ENCODE measurements around the gene PLD2.
"Not testable (repeated sequence)": the region's sequence is repeated elsewhere in the genome, so short reads cannot be mapped to it uniquely, and the experiment has no call there.

Gene PLD2

DNA sequence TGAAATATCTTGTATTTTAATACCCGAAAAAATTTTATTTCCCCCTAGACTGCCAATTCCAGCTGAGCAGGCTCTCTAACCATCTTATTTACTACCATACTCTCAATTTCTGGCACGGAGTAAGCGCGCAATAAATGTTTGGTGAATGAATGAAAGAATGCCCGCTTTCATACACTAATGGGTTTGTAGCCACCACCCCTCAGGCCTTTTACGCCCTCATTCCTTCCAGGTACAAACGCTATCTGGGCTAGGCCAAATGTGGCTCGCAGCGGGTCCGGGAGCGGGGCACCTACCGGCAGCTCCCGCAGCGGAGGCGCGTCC, 536 bp upstream of the PLD2 start:
- intact Hi-C loops (cut with micrococcal nuclease) = no loop called here
- no peaks in the 10 kb centered on the region for H3K9me3 Mint-ChIP-seq
- no peak overlapping the region for H3K27ac Mint-ChIP-seq
- H3K27me3 Mint-ChIP-seq = peaks cover 37% of the 10 kb centered on the region
- peaks cover 43% of the 10 kb centered on the region for H3K36me3 Mint-ChIP-seq (ENCODE audit: low read depth)
- H3K4me3 Mint-ChIP-seq = peak overlapping the region; percentile 67
- peaks cover 35% of the 10 kb centered on the region for H3K4me1 Mint-ChIP-seq (ENCODE audit: low read depth)

DNA sequence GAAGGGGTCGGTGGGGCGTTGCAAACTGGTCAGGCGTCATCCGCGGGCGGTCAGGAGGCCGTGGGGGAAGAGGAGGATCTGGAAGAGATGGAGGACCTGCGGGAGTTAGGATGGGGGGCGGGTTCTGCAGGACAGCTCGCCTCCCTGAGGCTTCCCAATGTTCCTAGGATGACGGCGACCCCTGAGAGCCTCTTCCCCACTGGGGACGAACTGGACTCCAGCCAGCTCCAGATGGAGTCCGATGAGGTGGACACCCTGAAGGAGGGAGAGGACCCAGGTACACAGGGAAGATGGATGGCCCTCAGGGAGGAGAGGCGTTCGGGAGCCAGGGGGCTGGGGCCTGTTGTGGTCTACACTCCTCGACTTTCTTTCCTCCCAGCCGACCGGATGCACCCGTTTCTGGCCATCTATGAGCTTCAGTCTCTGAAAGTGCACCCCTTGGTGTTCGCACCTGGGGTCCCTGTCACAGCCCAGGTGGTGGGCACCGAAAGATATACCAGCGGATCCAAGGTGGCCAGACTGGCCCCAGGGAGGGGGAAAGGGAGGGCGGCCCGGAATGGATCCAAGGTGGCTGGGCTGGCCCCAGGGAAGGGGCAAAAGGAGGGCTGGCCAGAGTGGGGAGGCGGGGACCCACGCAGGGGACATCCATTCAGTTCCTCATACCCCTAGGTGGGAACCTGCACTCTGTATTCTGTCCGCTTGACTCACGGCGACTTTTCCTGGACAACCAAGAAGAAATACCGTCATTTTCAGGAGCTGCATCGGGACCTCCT, 839 bp downstream of the PLD2 start:
- intact Hi-C loops (cut with micrococcal nuclease) = no loop called here
- no peaks in the 10 kb centered on the region for H3K9me3 Mint-ChIP-seq

DNA sequence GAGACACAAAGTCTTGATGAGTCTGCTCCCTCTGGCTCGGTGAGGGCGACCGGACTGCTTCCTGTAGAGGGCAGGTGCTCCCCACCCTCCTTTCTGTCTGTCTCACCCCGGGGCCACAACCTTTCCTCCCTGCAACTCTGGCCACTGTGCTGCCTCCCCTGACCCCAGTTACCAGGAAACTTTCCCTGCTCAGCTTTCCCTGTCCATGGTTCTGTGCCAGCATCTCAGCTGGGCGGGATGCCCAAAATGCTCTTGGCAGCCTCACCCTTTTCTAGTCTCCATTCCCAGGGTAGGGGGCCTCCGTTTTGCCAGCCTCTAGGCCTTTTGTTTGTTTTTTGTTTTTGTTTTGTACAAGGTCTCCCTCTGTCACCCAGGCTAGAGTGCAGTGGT, 1.4 kb downstream of the PLD2 start:
- peaks cover 33% of the 10 kb centered on the region for H3K27me3 Mint-ChIP-seq

More for the DNA sequence above, 839 bp downstream of the PLD2 start:
- Mint-ChIP-seq H3K4me1 (ENCODE audit: low read depth) (peaks cover 39% of the 10 kb centered on the region), H3K4me3 (peak overlapping the region; percentile 87), H3K36me3 (ENCODE audit: low read depth) (peaks cover 51% of the 10 kb centered on the region), H3K27me3 (peaks cover 34% of the 10 kb centered on the region), H3K27ac (peak overlapping the region; percentile 72)

DNA sequence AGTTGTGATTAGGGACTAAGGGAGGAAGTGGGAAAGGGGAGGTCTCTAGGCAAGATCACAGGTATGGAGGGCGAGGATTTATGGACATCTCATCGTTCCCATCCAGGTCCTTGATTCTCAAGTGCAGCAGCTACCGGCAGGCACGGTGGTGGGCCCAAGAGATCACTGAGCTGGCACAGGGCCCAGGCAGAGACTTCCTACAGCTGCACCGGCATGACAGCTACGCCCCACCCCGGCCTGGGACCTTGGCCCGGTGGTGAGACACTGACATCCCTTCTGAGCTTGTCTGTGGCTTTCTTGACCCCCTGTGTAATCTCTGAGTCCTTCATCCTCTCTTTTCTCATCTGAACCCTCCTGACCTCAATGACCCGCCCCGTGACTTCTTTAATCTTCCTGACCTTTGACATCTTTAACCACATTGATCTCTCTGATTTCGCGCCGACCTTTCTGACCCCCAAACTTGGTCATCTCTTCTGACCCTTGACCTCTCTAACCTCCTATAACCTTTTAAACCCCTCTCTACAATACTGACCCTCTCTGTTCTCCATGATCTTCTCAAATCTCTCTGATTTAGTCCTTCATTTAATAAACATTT, 3.8 kb downstream of the PLD2 start:
- intact Hi-C loops (cut with micrococcal nuclease) = no loop called here
- no peak overlapping the region for H3K4me3 Mint-ChIP-seq
- H3K9me3 Mint-ChIP-seq = no peaks in the 10 kb centered on the region
- H3K36me3 Mint-ChIP-seq (ENCODE audit: low read depth) = peaks cover 74% of the 10 kb centered on the region
- H3K27me3 Mint-ChIP-seq = peaks cover 13% of the 10 kb centered on the region
- H3K27ac Mint-ChIP-seq = no peak overlapping the region
- peaks cover 39% of the 10 kb centered on the region for H3K4me1 Mint-ChIP-seq (ENCODE audit: low read depth)

More for the DNA sequence above, 1.4 kb downstream of the PLD2 start:
- intact Hi-C loops (cut with micrococcal nuclease) = no loop called here
- H3K4me3 Mint-ChIP-seq = peak overlapping the region; percentile 87
- H3K27ac Mint-ChIP-seq = no peak overlapping the region
- H3K4me1 Mint-ChIP-seq (ENCODE audit: low read depth) = peaks cover 39% of the 10 kb centered on the region
- H3K9me3 Mint-ChIP-seq = no peaks in the 10 kb centered on the region
- peaks cover 54% of the 10 kb centered on the region for H3K36me3 Mint-ChIP-seq (ENCODE audit: low read depth)

DNA sequence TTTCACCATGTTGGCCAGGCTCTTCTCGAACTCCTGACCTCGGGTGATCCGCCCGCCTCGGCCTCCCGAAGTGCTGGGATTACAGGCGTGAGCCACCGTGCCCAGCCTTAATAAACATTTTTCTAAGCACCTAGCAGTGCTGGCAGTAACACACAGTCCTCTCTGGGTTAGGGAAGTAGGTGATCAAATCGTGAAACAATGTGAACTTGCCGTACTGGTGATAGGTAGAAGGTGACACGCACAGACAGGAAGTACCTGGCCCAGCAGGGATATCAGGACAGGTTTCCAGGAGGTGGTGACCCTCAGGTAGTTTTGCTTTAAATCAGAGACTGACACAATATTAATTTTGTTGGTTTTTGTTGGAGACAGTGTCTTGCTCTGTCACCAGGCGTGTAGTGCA, 4.5 kb downstream of the PLD2 start:
- peaks cover 81% of the 10 kb centered on the region for H3K36me3 Mint-ChIP-seq (ENCODE audit: low read depth)
- H3K27ac Mint-ChIP-seq = no peak overlapping the region
- H3K4me1 Mint-ChIP-seq (ENCODE audit: low read depth) = peaks cover 39% of the 10 kb centered on the region
- H3K9me3 Mint-ChIP-seq = no peaks in the 10 kb centered on the region
- intact Hi-C loops (cut with micrococcal nuclease) = no loop called here
- H3K27me3 Mint-ChIP-seq = peaks cover 13% of the 10 kb centered on the region
- H3K4me3 Mint-ChIP-seq = no peak overlapping the region

DNA sequence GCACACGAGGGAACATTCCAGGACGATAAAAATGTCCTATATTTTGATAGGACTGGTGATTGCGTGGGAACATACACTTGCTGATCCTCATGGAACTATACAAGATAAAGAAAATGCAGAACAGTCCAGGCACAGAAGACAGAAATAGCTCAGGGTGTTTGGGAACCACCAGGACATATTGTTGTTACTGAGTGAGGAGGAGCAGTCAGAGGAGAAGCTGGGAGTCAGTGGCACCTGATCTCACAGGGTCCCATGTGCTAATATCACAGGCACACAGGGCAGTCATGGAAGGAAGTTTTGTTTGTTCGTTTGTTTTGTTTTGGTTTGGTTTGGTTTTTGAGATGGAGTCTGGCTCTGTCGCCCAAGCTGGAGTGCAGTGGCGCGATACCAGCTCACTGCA, 5.7 kb downstream of the PLD2 start:
- H3K27ac Mint-ChIP-seq = no peak overlapping the region
- H3K4me1 Mint-ChIP-seq (ENCODE audit: low read depth) = peaks cover 36% of the 10 kb centered on the region
- no peaks in the 10 kb centered on the region for H3K9me3 Mint-ChIP-seq
- intact Hi-C loops (cut with micrococcal nuclease) = no loop called here
- no peak overlapping the region for H3K4me3 Mint-ChIP-seq
- peaks cover 88% of the 10 kb centered on the region for H3K36me3 Mint-ChIP-seq (ENCODE audit: low read depth)
- H3K27me3 Mint-ChIP-seq = peaks cover 11% of the 10 kb centered on the region

DNA sequence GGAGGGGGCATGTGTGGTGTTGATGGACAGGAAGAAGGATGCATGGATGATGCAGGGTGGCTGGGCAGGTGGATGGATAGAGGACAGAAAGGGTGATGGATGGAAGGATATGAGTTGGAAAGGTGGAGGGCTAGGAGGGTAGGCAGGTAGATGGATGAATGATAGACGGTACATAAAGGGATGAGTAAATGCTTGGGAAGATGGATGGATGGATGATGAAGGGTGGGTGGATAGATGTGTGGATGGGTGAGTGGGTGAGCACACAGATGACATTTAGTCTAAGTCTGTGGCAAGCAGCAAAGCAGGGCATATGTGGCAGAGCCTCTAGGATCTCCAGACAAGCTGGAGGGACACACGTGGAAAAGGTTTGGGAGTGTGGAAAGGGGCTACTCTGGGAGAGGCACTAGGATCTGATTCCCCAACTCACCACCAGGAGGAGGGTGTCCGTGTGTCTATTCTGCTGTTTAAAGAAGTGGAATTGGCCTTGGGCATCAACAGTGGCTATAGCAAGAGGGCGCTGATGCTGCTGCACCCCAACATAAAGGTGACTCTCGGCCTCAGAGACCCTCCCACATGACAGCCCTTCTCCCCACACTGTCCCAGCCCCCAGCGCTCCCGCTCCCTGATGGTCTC, 8.2 kb downstream of the PLD2 start:
- intact Hi-C loops (cut with micrococcal nuclease) = no loop called here
- Mint-ChIP-seq H3K9me3 (no peaks in the 10 kb centered on the region), H3K4me1 (ENCODE audit: low read depth) (peaks cover 12% of the 10 kb centered on the region), H3K27ac (no peak overlapping the region), H3K27me3 (peaks cover 1% of the 10 kb centered on the region), H3K4me3 (no peak overlapping the region), H3K36me3 (ENCODE audit: low read depth) (peaks cover 87% of the 10 kb centered on the region)

DNA sequence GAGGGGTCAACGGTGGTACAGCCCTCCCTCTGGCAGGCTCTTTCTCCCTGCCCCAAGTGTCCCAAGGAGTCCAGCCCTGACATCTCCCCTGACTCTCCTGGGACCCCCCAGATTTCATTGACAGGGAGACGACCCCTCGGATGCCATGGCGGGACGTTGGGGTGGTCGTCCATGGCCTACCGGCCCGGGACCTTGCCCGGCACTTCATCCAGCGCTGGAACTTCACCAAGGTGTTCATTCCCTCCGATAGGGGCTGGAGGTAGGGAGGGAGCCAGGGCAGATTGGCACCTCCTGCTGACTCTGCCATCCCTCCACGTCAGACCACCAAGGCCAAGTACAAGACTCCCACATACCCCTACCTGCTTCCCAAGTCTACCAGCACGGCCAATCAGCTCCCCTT, 9.9 kb downstream of the PLD2 start:
- peaks cover 87% of the 10 kb centered on the region for H3K36me3 Mint-ChIP-seq (ENCODE audit: low read depth)
- intact Hi-C loops (cut with micrococcal nuclease) = no loop called here
- no peak overlapping the region for H3K27ac Mint-ChIP-seq
- H3K27me3 Mint-ChIP-seq = peaks cover 1% of the 10 kb centered on the region
- peaks cover 4% of the 10 kb centered on the region for H3K4me1 Mint-ChIP-seq (ENCODE audit: low read depth)
- no peaks in the 10 kb centered on the region for H3K9me3 Mint-ChIP-seq
- H3K4me3 Mint-ChIP-seq = no peak overlapping the region

DNA sequence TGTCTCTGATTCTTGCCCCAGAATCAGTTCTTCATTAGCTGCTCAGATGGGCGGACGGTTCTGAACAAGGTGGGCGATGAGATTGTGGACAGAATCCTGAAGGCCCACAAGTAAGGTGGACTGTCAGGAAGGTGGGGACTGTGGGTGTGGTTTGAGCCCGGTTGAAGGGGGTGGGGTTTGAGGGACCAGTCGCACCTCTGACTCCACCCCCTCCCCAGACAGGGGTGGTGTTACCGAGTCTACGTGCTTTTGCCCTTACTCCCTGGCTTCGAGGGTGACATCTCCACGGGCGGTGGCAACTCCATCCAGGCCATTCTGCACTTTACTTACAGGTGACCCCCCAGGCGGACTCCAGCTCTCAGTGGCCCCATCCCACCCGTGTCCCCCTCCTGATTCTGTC, 11.3 kb downstream of the PLD2 start:
- intact Hi-C loops (cut with micrococcal nuclease) = no loop called here

DNA sequence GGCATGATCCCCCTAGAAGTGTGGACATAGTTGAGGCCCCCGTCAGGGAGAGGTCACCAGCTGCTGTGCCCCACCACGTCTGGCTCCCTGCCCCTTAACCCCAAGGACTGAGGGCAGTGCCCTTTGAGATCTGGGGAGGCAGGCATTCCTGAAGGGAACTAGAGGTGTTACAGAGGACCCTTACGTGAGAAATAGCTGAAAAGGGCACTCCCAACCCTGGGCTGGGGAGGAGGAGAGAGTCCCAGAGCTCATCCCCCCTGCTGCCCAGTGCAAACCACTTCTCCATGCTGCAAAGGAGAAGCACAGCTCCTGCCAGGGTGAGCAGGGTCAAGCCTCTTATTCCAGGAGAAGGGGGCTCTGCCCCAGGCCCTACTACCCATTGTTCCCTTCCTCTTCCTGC, 15.9 kb downstream of the PLD2 start:
- H3K27me3 Mint-ChIP-seq = peaks cover 12% of the 10 kb centered on the region
- intact Hi-C loops (cut with micrococcal nuclease) = no loop called here
- H3K9me3 Mint-ChIP-seq = no peaks in the 10 kb centered on the region
- no peak overlapping the region for H3K4me3 Mint-ChIP-seq
- H3K27ac Mint-ChIP-seq = no peak overlapping the region
- H3K4me1 Mint-ChIP-seq (ENCODE audit: low read depth) = no peaks in the 10 kb centered on the region
- H3K36me3 Mint-ChIP-seq (ENCODE audit: low read depth) = peaks cover 58% of the 10 kb centered on the region

More for the DNA sequence above, 11.3 kb downstream of the PLD2 start:
- Mint-ChIP-seq H3K4me1 (ENCODE audit: low read depth) (no peaks in the 10 kb centered on the region), H3K9me3 (no peaks in the 10 kb centered on the region), H3K27ac (no peak overlapping the region), H3K36me3 (ENCODE audit: low read depth) (peaks cover 94% of the 10 kb centered on the region), H3K27me3 (peaks cover 1% of the 10 kb centered on the region), H3K4me3 (no peak overlapping the region)

DNA sequence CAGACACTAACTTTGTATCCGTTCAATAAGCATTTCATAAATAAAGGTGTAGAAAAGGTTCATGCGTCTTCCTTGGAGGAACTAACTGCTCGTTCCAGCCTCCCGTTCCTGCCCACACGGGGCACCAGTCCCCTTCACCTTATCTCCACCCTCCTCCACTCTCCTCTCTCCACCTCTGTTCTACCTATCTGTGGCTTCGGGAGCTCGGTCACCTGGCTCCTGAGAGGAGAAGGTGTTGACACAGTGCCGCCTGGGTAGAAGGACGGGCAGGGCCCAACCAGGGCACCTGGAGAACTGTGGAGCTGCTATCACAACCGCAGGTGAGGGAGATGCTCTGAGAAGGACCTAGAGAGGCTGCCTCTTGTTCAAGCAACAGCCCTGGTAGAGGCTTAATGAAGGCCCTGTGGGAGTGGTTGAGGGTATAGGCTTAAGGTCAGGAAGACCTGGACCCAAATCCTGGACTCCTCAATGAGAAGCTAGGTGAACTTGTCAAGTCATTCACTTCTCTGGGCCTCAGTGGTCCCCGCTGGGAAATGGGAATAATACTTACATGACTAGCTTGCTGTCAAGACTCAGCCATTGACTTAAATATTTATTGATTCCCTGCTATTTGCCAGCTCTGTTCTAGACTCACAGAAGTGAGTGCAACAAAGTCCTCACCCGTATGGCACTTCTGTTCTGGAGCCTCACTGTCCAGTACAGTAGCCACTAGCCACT, 16.6 kb downstream of the PLD2 start:
- H3K4me3 Mint-ChIP-seq = no peak overlapping the region
- H3K27me3 Mint-ChIP-seq = peaks cover 13% of the 10 kb centered on the region
- H3K9me3 Mint-ChIP-seq = no peaks in the 10 kb centered on the region
- no peaks in the 10 kb centered on the region for H3K4me1 Mint-ChIP-seq (ENCODE audit: low read depth)
- no peak overlapping the region for H3K27ac Mint-ChIP-seq
- H3K36me3 Mint-ChIP-seq (ENCODE audit: low read depth) = peaks cover 51% of the 10 kb centered on the region
- intact Hi-C loops (cut with micrococcal nuclease) = no loop called here

DNA sequence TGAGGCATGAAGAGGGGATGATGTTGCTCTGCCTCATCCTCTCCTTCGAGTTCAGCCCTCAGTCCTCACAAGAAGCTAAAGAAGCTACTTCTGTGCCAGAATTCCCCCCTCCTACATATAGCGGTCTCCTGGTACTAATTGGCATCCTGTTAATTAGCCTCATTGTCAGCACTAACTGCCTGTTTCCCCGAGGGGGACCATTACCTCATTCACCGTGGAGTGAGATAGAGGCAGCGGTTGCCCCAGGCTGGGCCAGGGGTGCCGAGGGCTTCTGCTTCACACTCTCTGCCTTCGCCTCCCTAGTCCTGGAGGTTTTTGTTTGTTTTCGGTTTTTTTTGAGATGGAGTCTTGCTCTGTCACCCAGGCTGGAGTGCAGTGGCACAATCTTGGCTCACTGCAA, 20.4 kb downstream of the PLD2 start:
- no peaks in the 10 kb centered on the region for H3K9me3 Mint-ChIP-seq
- intact Hi-C loops (cut with micrococcal nuclease) = no loop called here
- peaks cover 16% of the 10 kb centered on the region for H3K27me3 Mint-ChIP-seq
- peaks cover 14% of the 10 kb centered on the region for H3K36me3 Mint-ChIP-seq (ENCODE audit: low read depth)
- no peak overlapping the region for H3K4me3 Mint-ChIP-seq
- no peak overlapping the region for H3K27ac Mint-ChIP-seq
- no peaks in the 10 kb centered on the region for H3K4me1 Mint-ChIP-seq (ENCODE audit: low read depth)

DNA sequence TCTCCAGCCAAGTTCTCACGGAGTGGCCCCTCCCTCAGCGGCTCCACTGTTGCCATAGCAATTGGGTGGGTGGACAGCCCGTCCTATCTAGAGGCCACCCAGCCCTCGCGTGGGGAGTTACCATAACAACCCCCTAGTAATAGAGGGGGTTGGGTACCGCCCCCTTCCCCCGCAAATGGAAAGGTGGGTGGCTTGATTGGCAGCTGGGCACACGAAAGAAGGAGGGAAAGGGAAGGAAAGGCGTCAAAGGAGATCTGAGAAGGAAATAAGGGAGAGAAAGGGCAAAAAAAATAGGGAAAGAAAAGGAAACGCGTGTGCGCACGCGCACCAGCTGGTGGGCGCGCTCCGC, 25.9 kb downstream of the PLD2 start:
- peak overlapping the region; percentile 88 for H3K4me3 Mint-ChIP-seq
- peaks cover 29% of the 10 kb centered on the region for H3K36me3 Mint-ChIP-seq (ENCODE audit: low read depth)
- intact Hi-C loops (cut with micrococcal nuclease) = loop anchor here (5.0 kb wide), 1 partner anchor 44 kb away; no protein-coding TSS in a partner anchor
- H3K27ac Mint-ChIP-seq = peak overlapping the region; percentile 87
- peaks cover 39% of the 10 kb centered on the region for H3K4me1 Mint-ChIP-seq (ENCODE audit: low read depth)
- H3K9me3 Mint-ChIP-seq, H3K27me3 Mint-ChIP-seq: not testable (repeated sequence)

All from dendritic cell treated with granulocyte-macrophage colony-stimulating factor and Interleukin-4, amounts not matched to agents 40 ng/mL and 50 ng/mL, for 4 days (primary cell).